GM19351 (cell line): Measurements from ENCODE around the gene PHF12.

Experiments used
- ATAC-seq: cut with Tn5 transposase; IDR thresholded peaks from one replicate; pipeline ENCODE4 v1.9.1; 2021; ENCODE audit warnings: mild to moderate bottlenecking, moderate library complexity; ENCODE audit not compliant: unreplicated experiment

The PHF12 gene

DNA sequence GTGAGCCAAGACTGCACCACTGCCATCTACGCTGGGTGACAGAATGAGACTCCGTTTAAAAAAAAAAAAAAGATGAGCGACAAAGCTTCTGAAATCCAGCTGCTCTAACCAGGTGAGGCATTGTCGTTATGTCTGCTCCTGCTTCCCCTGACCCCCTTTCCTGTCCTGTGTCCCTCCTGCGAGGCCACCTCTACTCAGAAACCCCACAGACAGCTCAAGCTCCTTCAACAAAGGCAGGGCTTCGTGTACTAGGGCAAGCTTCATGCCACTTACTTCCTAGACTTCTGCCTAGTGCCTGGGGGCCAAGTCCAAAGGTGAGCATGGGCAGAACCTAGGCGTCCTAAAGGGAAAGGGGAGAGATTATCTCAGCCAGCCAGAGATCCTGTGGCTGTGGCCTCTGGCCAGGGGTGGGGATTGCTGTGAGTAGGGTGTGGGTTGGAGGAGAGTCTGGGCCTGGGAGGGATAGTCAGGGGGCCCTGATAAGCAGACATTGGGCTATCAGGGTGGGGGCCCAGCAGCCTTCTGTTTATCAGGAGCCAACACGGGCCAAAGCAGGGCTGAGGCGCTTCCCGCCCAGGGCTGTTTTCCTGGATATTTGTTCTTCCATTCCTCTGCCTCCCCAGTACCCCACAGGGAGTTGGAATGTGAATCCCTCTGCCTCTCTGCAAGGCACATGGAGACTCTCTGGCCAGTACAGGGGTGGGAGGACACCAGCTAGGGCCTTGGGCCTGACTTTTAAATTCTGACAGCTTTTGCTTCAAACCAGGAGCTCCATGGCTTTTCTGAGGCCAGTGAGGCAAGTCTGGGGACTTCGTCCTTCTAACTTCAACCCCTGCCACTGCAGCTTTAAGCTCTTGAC, 86.1 kb downstream of the PHF12 start:
- ATAC-seq: no peak

- ATAC-seq: no peak
Measured at GRCh38 chr17:28863953-28864352, 87.4 kb downstream of the PHF12 start.

GRCh38 chr17:28862561-28862960, 88.8 kb downstream of the PHF12 start:
- ATAC-seq: no peak

DNA sequence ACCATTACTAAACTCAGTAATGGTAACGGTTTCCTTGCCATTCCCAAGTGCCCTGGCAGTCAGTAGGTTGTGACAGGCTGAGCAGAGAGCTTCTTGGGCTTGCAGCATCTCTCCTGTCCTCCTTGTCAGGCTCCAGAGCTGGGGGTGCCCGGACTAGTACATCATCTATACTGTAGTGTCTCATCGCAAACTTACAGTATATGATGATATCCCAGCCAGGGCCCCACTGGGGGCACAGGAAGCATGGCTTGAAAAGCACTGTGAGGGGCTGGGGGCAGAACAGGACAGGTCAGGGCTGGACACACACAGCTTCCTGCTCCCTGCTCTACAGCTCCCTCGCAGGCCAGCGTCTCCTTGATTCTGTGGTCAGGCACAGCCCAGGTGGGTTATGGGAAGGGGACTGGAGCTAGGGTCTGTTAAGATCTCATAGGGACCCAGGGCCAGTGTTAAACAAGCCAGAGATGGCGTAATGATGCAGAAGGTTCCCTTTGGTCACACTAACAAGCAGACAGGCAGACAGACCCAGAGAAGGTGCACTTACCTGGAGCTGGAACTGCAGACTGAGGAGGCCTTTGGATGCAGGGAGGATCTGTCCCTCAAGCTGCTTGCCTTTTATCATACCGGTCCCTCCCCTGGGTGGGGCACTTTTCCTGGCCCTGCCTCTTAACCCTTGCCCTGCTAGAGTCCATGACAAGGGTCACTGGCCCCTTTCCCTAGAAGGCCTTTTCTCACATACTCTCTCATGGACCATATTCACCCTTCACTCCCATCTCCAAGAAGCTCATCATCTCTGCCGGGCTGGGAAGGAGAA, 89.7 kb downstream of the PHF12 start:
- ATAC-seq: no peak

- no peak for ATAC-seq
Measured at GRCh38 chr17:28860363-28860808, 90.9 kb downstream of the PHF12 start.

DNA sequence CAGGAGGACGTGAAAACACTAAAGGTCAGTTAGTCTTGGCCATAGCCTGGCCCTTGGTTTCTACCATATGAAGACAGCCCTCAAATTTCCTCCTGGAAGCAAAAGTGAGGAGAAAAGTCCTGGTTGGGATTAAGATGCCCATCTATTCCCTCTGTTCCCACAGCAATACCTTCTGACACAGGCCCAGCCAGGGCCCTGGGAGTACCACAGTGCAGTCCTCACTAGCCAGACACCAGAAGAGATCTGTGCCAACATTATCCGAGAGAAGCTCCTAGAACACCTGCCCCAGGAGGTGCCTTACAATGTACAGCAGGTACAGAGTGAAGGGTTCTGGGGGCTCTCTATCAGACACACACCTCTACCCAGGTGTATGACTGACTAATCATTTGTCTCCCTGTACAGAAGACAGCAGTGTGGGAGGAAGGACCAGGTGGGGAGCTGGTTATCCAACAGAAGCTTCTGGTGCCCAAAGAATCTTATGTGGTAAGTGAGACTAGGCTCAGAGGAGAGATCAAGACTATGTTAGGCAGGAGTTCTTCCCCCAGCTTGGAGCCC, 92.4 kb downstream of the PHF12 start:
- ATAC-seq: no peak

GRCh38 chr17:28857905-28858800, 93.2 kb downstream of the PHF12 start:
- ATAC-seq: no peak

- ATAC-seq: no peak
Measured at GRCh38 chr17:28856028-28856574, 95.2 kb downstream of the PHF12 start.

DNA sequence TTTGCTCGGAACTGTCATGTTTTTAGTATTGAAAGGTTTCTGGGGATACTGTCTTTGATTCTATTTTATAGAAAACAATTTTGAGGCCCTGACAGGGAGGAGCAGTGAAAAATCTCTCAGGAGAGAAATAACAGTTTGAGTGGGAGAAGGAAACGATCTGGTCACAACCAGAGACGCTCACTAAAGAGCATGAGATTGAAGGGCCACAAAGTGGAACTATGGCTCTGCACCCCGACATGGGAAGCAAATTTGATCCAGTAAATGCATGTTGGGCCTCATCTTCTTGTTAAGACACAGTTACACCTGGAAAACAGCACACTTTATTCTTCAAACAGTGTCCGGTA, 96.0 kb downstream of the PHF12 start:
- no peak for ATAC-seq
